ENCODE measurements around the gene SLC17A7. TPM values are rescaled to one million over a fixed set of nuclear protein-coding genes. Genes with fewer than 3 reads are reported as not detected.

Gene SLC17A7
- total and polyA plus RNA-seq, 2 of the 8 experiments (the other 6 are each of a cell fraction or from before 2014, with no cell fraction given), result 2.7 to 3.0 TPM

DNA sequence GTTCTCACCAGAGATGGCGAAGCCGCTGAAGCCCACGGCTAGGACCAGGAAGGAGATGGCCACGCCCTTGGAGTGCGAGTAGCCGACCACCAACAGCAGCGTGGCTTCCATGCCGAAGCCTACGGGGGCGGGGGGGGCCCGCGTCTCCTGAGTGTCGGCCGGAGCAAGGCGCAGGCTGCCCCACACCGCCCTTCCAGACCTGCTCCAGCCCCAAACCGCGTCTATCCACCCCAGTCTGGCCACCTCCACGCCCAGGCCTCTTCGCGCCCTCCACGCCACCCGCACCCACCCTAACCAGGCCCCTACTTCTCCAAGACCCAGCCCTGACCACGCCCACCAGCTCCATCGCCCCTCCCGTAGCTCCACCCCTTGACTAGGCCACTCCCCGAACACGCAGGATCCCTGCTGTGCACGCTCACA is 10.0 kb downstream of the SLC17A7 start:
- H3K27me3 ChIP-seq (replicated peaks in 1 of 4; ENCODE audit: control insufficient read depth in 3 of 4, extremely low read depth in 1 of 4, insufficient read depth in 3 of 4, low read length in 3 of 4), result peaks cover 5 to 34% (median 30%) of the 10 kb centered on the region in 4 experiments; a peak in 6 of 7 replicates
- ChIA-PET CTCF (ENCODE audit: partially characterized antibody) (interaction anchor here (0.6 to 3.7 kb wide), 7 partner anchors 9 to 464 kb away, joined by 3 to 13 read pairs (median 4); partner anchors contain the start of gene KASH5), POLR2A (ENCODE audit: partially characterized antibody) (interaction anchor here (0.9 to 2.2 kb wide), 3 partner anchors 9 to 44 kb away, joined by 3 to 6 read pairs (median 4); partner anchors contain the start of gene SLC17A7)
- H3K4ac ChIP-seq (replicated peaks; ENCODE audit: insufficient read length, low read depth, low read length), result no peak overlapping the region
- H2AFZ ChIP-seq (ENCODE audit: low read length), result no peak overlapping the region
- H3K4me1 ChIP-seq (replicated peaks in 1 of 4; ENCODE audit: control insufficient read depth in 3 of 4, insufficient read depth in 4 of 4, low read length in 3 of 4), result peaks cover 0 to 32% (median 25%) of the 10 kb centered on the region in 4 experiments; a peak in 6 of 7 replicates
- H2BK120ac ChIP-seq (replicated peaks; ENCODE audit: low read depth, low read length), result no peak overlapping the region
- peaks cover 0 to 2% of the 10 kb centered on the region in 2 experiments; a peak in 1 of 4 replicates for H3K9me3 ChIP-seq (ENCODE audit: insufficient read depth in 2 of 2, low read depth in 1 of 2, low read length in 1 of 2)
- 86% methylated on average over 29 of the region's 29 CpGs; no CpG with 5 or more reads in 1 of the 2 experiments for WGBS, 2 experiments (ENCODE audit: extremely low coverage in 1 of 2, insufficient coverage in 1 of 2, insufficient read length in 1 of 2, insufficient replicate concordance in 2 of 2, low coverage in 1 of 2, low lambda C conversion rate in 2 of 2, missing lambda C conversion rate in 1 of 2)
- H2BK15ac ChIP-seq (ENCODE audit: low read length), result peak overlapping the region; percentile 98; the same call in 1 of the 2 replicates
- H4K8ac ChIP-seq (ENCODE audit: extremely low read depth, insufficient read depth, low read length), result no peak overlapping the region
- no peak overlapping the region for H4K91ac ChIP-seq (replicated peaks; ENCODE audit: insufficient read length, low read length)
- H3K23ac ChIP-seq (ENCODE audit: insufficient read length), result no peak overlapping the region
- H3K9ac ChIP-seq (replicated peaks in 1 of 4; ENCODE audit: extremely low read depth in 1 of 4, low read depth in 3 of 4, low read length in 3 of 4), result no peak overlapping the region
- FAIRE-seq, result no peak
- H2BK5ac ChIP-seq (ENCODE audit: low read depth, low read length), result peak overlapping the region; percentile 27; the same call in 1 of the 2 replicates
- H3K18ac ChIP-seq (ENCODE audit: extremely low read depth, low read length), result no peak overlapping the region
- no peak for DNase-seq (ENCODE audit: low read depth in 1 of 2, low spot score in 2 of 2)
- no peak overlapping the region for H2BK20ac ChIP-seq (ENCODE audit: low read length)
- TF ChIP-seq PHF8 (conservative IDR thresholded peaks at IDR 0.05; ENCODE audit: low read depth, low read length) (no peak), MAFK (IDR thresholded peaks at IDR 0.05; ENCODE audit: low read depth, low read length) (no peak), TAF1 (IDR thresholded peaks at IDR 0.05; ENCODE audit: low read depth, low read length) (no peak), EP300 (IDR thresholded peaks at IDR 0.05; ENCODE audit: borderline replicate concordance in 1 of 2, low read depth in 2 of 2, low read length in 2 of 2) (no peak), RFX5 (IDR thresholded peaks at IDR 0.05; ENCODE audit: borderline replicate concordance, low read depth, low read length) (no peak), ZNF274 (IDR thresholded peaks at IDR 0.05; ENCODE audit: borderline replicate concordance, extremely low read depth, low read length) (no peak), TBP (IDR thresholded peaks at IDR 0.05; ENCODE audit: low read depth, low read length) (no peak), GTF2F1 (IDR thresholded peaks at IDR 0.05; ENCODE audit: borderline replicate concordance, low read depth, low read length) (no peak)
- TF ChIP-seq, protein P1, sequence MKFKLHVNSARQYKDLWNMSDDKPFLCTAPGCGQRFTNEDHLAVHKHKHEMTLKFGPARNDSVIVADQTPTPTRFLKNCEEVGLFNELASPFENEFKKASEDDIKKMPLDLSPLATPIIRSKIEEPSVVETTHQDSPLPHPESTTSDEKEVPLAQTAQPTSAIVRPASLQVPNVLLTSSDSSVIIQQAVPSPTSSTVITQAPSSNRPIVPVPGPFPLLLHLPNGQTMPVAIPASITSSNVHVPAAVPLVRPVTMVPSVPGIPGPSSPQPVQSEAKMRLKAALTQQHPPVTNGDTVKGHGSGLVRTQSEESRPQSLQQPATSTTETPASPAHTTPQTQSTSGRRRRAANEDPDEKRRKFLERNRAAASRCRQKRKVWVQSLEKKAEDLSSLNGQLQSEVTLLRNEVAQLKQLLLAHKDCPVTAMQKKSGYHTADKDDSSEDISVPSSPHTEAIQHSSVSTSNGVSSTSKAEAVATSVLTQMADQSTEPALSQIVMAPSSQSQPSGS (IDR thresholded peaks at IDR 0.05; ENCODE audit: low read length), result no peak
- no peaks in the 10 kb centered on the region for H4K20me1 ChIP-seq (replicated peaks in 1 of 2; ENCODE audit: control insufficient read depth in 1 of 2, insufficient read depth in 2 of 2, low read length in 2 of 2)
- no peak overlapping the region for H3K27ac ChIP-seq (ENCODE audit: low read depth, low read length)
- no peaks in the 10 kb centered on the region for H3K79me1 ChIP-seq (ENCODE audit: low read depth, low read length)
- no peaks in the 10 kb centered on the region for H3K36me3 ChIP-seq (ENCODE audit: control insufficient read depth in 2 of 4, insufficient read depth in 4 of 4, low read length in 3 of 4)
- H3K4me2 ChIP-seq (ENCODE audit: insufficient read depth in 1 of 2, low read depth in 2 of 2, low read length in 2 of 2), result no peak overlapping the region; a peak in 1 of 4 replicates
- peak overlapping the region; percentile 89; the same call in 1 of the 2 replicates for H2AK5ac ChIP-seq (ENCODE audit: low read depth, low read length)
- peaks cover 18% of the 10 kb centered on the region for H3K23me2 ChIP-seq (ENCODE audit: low read depth, low read length)
- H3K4me3 ChIP-seq (ENCODE audit: extremely low read depth in 1 of 4, insufficient read depth in 2 of 4, low read depth in 3 of 4, low read length in 4 of 4), result no peak overlapping the region
- H2BK12ac ChIP-seq (ENCODE audit: low read depth, low read length), result 0 out of 2 replicates have a peak overlapping the region, but pooled peaks have one; percentile 98
- H3K14ac ChIP-seq (ENCODE audit: insufficient read length), result no peak overlapping the region
- no peak overlapping the region for H3K56ac ChIP-seq (replicated peaks; ENCODE audit: insufficient read length, low read depth, low read length)
- H4K5ac ChIP-seq (ENCODE audit: insufficient read length, low read depth, low read length), result no peak overlapping the region
- no peaks in the 10 kb centered on the region for H3K79me2 ChIP-seq (ENCODE audit: control insufficient read depth in 1 of 2, insufficient read depth in 2 of 2, low read length in 2 of 2)
